GM12891 (cell line): ENCODE results near the gene RAB25.

ENCODE experiments used
- PAX5 ChIP-seq: IDR thresholded peaks from 2 replicates; pipeline ENCODE4 v1.6.1; 2011; ENCODE audit warnings: low read length, moderate library complexity, mild to moderate bottlenecking; ENCODE audit not compliant: insufficient read depth, severe bottlenecking
- POLR2A ChIP-seq: IDR thresholded peaks from 2 replicates; pipeline ENCODE4 v1.6.1; 2011; ENCODE audit warnings: low read depth, low read length, control low read depth
- POLR2AphosphoS5 ChIP-seq: IDR thresholded peaks from 2 replicates; pipeline ENCODE4 v1.6.1; 2011; ENCODE audit warnings: low read depth, low read length, control low read depth
- POU2F2 ChIP-seq: IDR thresholded peaks from 2 replicates; pipeline ENCODE4 v1.6.1; 2011; ENCODE audit warnings: low read depth, mild to moderate bottlenecking, control low read depth, low read length, moderate library complexity
- SPI1 ChIP-seq: IDR thresholded peaks from 2 replicates; pipeline ENCODE4 v1.6.1; 2011; ENCODE audit warnings: low read depth, low read length, control low read depth
- TAF1 ChIP-seq: IDR thresholded peaks from 2 replicates; pipeline ENCODE4 v1.6.1; 2011; ENCODE audit warnings: low read depth, low read length, control low read depth

GRCh38 chr1:156090138-156090839, 29.3 kb downstream of the RAB25 start:
- TF ChIP-seq TAF1 (no peak), POLR2AphosphoS5 (no peak), POLR2A (no peak), SPI1 (no peak), POU2F2 (no peak), PAX5 (no peak)
